Measurements from ENCODE around the gene SGMS1. TPM values are rescaled to one million over a fixed set of nuclear protein-coding genes. Genes with fewer than 3 reads are reported as not detected.
"Not testable (repeated sequence)": the region's sequence is repeated elsewhere in the genome, so short reads cannot be mapped to it uniquely, and the experiment has no call there.

SGMS1 gene
- total RNA-seq, 2 experiments from 2014 or later, result 20.4 to 21.0 TPM

- Mint-ChIP-seq H3K4me3 (no peak overlapping the region), H3K4me1 (peaks cover 19% of the 10 kb centered on the region), H3K27me3 (no peaks in the 10 kb centered on the region), H3K9me3 (peaks cover 3% of the 10 kb centered on the region), H3K27ac (no peak overlapping the region), H3K36me3 (peaks cover 23% of the 10 kb centered on the region)
- DNase-seq (no peak), ATAC-seq (ENCODE audit: low read depth) (peak; percentile 42)
- POLR2A ChIA-PET, result no interaction called here
Observed at GRCh38 chr10:50438049-50438936, 185.5 kb downstream of the SGMS1 start.

DNA sequence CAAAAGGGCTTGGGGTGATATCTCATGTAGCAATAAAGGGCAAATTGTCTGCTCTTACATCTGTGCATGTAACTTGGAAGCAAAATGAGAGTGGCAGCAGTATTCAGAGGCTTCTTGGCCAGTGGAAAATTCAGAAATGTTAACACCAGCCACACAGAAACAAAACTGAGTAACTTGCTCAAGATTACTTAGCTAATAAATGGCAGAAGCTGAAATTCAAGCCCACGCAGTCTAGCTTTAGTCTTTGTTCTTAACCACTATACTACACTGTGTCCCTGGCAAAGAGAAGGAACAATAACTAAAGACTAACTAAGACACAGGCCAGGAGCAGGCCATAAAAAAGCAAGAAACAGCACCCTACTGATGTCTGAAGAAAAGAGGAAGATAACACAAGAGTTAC, 186.5 kb downstream of the SGMS1 start:
- peaks cover 25% of the 10 kb centered on the region for H3K36me3 Mint-ChIP-seq
- no peak for ATAC-seq (ENCODE audit: low read depth)
- H3K9me3 Mint-ChIP-seq, result peaks cover 4% of the 10 kb centered on the region
- POLR2A ChIA-PET, result no interaction called here
- H3K4me3 Mint-ChIP-seq, result no peak overlapping the region
- H3K27ac Mint-ChIP-seq, result no peak overlapping the region
- DNase-seq, result no peak
- H3K27me3 Mint-ChIP-seq, result no peaks in the 10 kb centered on the region
- peaks cover 26% of the 10 kb centered on the region for H3K4me1 Mint-ChIP-seq

GRCh38 chr10:50436805-50437204, 187.0 kb downstream of the SGMS1 start:
- H3K9me3 Mint-ChIP-seq, result peaks cover 4% of the 10 kb centered on the region
- peaks cover 27% of the 10 kb centered on the region for H3K36me3 Mint-ChIP-seq
- H3K4me1 Mint-ChIP-seq, result peaks cover 28% of the 10 kb centered on the region
- no peaks in the 10 kb centered on the region for H3K27me3 Mint-ChIP-seq
- no peak overlapping the region for H3K27ac Mint-ChIP-seq
- POLR2A ChIA-PET, result no interaction called here
- ATAC-seq (ENCODE audit: low read depth) (no peak), DNase-seq (no peak)
- no peak overlapping the region for H3K4me3 Mint-ChIP-seq

- POLR2A ChIA-PET, result interaction anchor here (0.6 kb wide), 1 partner anchor 222 kb away, joined by 3 read pairs; no protein-coding TSS in a partner anchor
- H3K36me3 Mint-ChIP-seq, result peaks cover 30% of the 10 kb centered on the region
- H3K4me1 Mint-ChIP-seq, result peaks cover 18% of the 10 kb centered on the region
- peaks cover 4% of the 10 kb centered on the region for H3K9me3 Mint-ChIP-seq
- no peak overlapping the region for H3K4me3 Mint-ChIP-seq
- peak overlapping the region; percentile 44 for H3K27ac Mint-ChIP-seq
- ATAC-seq (ENCODE audit: low read depth) (peak; percentile 24), DNase-seq (no peak)
- H3K27me3 Mint-ChIP-seq, result no peaks in the 10 kb centered on the region
Observed at GRCh38 chr10:50432211-50433009, 191.3 kb downstream of the SGMS1 start.

DNA sequence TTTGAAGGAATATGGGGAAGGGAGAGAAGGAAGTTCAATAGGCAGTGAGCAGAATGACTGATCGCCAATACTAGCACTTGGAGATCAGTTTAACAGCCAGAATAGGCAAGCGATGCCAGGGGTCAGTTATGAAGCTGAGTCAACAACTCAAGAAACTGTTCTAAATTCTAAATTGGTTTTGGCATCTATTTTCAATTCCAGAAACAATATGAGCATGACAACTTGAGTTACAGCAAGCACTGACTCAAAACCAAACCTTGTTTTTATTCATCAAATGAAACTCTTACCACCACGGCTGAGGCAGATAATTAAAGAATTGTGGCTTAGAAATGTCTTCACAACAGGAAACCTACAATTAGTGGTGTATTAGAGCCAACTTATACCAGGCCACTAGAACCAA, 192.0 kb downstream of the SGMS1 start:
- ATAC-seq (ENCODE audit: low read depth) (peak; percentile 72), DNase-seq (no peak)
- Mint-ChIP-seq H3K27me3 (no peaks in the 10 kb centered on the region), H3K4me1 (peaks cover 18% of the 10 kb centered on the region), H3K4me3 (peak overlapping the region; percentile 50), H3K27ac (peak overlapping the region; percentile 50), H3K36me3 (peaks cover 33% of the 10 kb centered on the region), H3K9me3 (peaks cover 4% of the 10 kb centered on the region)
- POLR2A ChIA-PET, result interaction anchor here (0.6 kb wide), 1 partner anchor 222 kb away, joined by 3 read pairs; no protein-coding TSS in a partner anchor

DNA sequence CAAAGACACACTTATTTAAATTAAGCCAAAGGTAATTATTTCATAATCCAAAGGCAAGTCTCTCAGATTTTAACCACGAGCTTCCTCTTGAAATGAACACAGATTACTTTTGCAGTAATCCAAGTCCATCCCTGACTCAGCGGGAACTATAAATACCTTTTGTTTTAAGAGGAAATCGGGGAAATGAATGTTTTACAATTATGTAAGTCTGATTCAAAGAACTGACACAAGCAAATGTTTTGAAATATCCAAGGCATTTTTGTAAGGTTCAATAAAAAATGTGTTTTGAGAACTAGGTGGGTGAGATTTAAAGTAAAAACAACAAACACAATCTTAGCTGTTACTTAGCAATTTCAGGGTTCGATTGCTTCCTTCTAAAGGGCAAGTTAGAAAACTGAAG, 192.6 kb downstream of the SGMS1 start:
- peaks cover 24% of the 10 kb centered on the region for H3K4me1 Mint-ChIP-seq
- POLR2A ChIA-PET, result no interaction called here

DNA sequence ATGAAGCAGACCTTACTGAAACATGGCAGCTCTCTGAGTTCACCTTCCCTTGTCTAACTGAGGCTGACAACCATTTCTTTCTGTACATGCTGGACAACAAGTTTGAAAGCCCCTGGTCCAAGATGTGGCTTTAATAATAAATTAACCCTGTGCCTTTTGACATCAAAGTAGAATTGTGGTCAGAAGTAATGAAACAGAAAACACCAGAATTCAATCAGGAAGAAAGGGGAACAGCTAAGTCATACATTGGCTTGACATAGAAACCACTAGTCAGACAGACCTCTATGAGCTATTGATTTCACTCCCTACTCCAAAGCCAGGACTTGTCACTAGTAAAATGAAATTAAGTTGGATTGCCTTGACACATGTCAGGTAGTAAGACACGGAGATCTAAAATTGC, 197.3 kb downstream of the SGMS1 start:
- Mint-ChIP-seq H3K9me3 (no peaks in the 10 kb centered on the region), H3K4me1 (peaks cover 11% of the 10 kb centered on the region), H3K4me3 (no peak overlapping the region), H3K27ac (no peak overlapping the region), H3K27me3 (no peaks in the 10 kb centered on the region), H3K36me3 (peaks cover 11% of the 10 kb centered on the region)
- DNase-seq, result no peak
- ATAC-seq (ENCODE audit: low read depth), result no peak
- POLR2A ChIA-PET, result no interaction called here

More for the DNA sequence above, 192.6 kb downstream of the SGMS1 start:
- H3K4me3 Mint-ChIP-seq, result peak overlapping the region; percentile 50
- H3K27me3 Mint-ChIP-seq, result no peaks in the 10 kb centered on the region
- peak overlapping the region; percentile 50 for H3K27ac Mint-ChIP-seq
- DNase-seq (no peak), ATAC-seq (ENCODE audit: low read depth) (no peak)
- peaks cover 4% of the 10 kb centered on the region for H3K9me3 Mint-ChIP-seq
- H3K36me3 Mint-ChIP-seq, result peaks cover 33% of the 10 kb centered on the region

DNA sequence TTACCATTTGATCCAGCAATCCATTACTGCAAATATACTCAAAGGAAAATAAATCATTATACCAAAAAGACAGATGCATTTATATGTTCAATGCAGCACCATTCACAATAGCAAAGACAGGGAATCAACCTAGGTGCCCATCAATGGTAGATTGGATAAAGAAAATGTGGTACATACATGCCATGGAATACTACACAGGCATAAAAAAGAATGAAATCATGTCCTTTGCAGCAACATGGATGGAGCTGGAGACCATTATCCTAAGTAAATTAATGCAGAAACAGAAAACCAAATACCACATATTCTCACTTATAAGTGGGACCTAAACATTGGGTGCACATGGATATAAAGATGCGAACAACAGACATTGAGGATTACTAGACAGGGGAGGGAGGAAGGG, 198.5 kb downstream of the SGMS1 start:
- H3K27ac Mint-ChIP-seq; H3K27me3 Mint-ChIP-seq; DNase-seq; ATAC-seq (ENCODE audit: low read depth); POLR2A ChIA-PET; H3K4me3 Mint-ChIP-seq; H3K9me3 Mint-ChIP-seq: not testable (repeated sequence)
- Mint-ChIP-seq H3K36me3 (peaks cover 11% of the 10 kb centered on the region), H3K4me1 (peaks cover 18% of the 10 kb centered on the region)

DNA sequence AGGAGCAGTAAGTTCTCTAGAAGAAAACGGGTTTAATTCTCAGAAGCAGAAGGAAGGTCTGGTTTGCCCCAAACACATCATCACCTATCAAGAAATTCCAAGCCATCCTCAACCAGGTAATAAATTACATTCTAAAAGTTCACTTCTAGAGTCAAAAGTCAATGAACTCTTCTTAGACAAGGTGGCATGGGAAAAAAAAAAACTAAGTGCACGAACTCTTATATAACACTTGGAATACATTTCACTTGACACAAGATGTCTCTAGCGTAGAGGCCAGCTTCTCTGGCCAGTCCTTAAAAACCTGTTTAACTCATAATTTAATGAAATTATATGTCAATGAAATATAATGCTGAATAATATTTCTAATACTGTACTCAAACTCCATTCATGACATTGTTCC, 200.3 kb downstream of the SGMS1 start:
- Mint-ChIP-seq H3K4me3 (no peak overlapping the region), H3K36me3 (peaks cover 13% of the 10 kb centered on the region), H3K27me3 (no peaks in the 10 kb centered on the region), H3K9me3 (no peaks in the 10 kb centered on the region), H3K4me1 (peaks cover 21% of the 10 kb centered on the region), H3K27ac (no peak overlapping the region)
- DNase-seq, result no peak
- no peak for ATAC-seq (ENCODE audit: low read depth)
- POLR2A ChIA-PET, result no interaction called here

- POLR2A ChIA-PET, result no interaction called here
- H3K27ac Mint-ChIP-seq, result no peak overlapping the region
- H3K36me3 Mint-ChIP-seq, result peaks cover 7% of the 10 kb centered on the region
- no peaks in the 10 kb centered on the region for H3K27me3 Mint-ChIP-seq
- H3K4me1 Mint-ChIP-seq, result peaks cover 27% of the 10 kb centered on the region
- DNase-seq, result no peak
- no peak overlapping the region for H3K4me3 Mint-ChIP-seq
- H3K9me3 Mint-ChIP-seq, result no peaks in the 10 kb centered on the region
- no peak for ATAC-seq (ENCODE audit: low read depth)
Observed at GRCh38 chr10:50422259-50422658, 201.5 kb downstream of the SGMS1 start.

DNA sequence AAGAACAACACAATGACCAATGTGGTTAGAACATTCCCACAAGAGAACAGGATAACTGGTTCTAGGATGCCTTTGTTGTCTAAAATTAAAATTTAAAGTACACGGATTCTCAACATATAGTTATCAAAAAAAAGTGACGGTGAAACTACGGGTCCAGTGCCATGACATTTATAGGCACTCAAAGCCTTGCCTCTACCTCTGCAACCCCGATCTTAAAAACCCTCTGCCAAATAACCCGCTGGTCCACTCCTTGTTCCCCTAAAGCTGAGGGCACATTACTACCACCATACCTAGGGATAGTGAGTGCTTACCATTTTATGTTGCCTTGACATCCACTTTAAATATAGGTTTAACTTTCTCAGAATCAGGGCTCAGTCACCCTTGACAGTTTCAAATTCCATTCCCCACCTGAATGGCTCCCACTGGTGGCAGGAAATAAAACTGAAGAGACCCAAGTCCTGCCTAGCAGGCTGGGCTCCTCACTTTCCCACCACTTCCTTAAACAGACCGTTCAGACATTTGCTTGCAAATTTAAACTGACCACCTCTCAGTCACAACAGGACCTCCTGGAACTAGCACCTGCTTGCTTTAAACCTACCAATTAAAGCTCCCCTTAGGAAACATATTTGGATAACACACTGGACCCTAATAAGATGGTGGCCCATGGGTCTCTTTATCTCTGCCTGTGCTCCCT, 202.6 kb downstream of the SGMS1 start:
- peaks cover 5% of the 10 kb centered on the region for H3K36me3 Mint-ChIP-seq
- POLR2A ChIA-PET, result no interaction called here
- peak; percentile 31 for ATAC-seq (ENCODE audit: low read depth)
- no peak overlapping the region for H3K4me3 Mint-ChIP-seq
- no peaks in the 10 kb centered on the region for H3K27me3 Mint-ChIP-seq
- no peaks in the 10 kb centered on the region for H3K9me3 Mint-ChIP-seq
- DNase-seq, result no peak
- H3K4me1 Mint-ChIP-seq, result peaks cover 26% of the 10 kb centered on the region
- H3K27ac Mint-ChIP-seq, result no peak overlapping the region

- ATAC-seq (ENCODE audit: low read depth) (no peak), DNase-seq (no peak)
- POLR2A ChIA-PET, result no interaction called here
- H3K4me1 Mint-ChIP-seq, result peaks cover 28% of the 10 kb centered on the region
- H3K4me3 Mint-ChIP-seq, result no peak overlapping the region
- H3K27ac Mint-ChIP-seq, result no peak overlapping the region
- no peaks in the 10 kb centered on the region for H3K27me3 Mint-ChIP-seq
- no peaks in the 10 kb centered on the region for H3K9me3 Mint-ChIP-seq
- peaks cover 5% of the 10 kb centered on the region for H3K36me3 Mint-ChIP-seq
Observed at GRCh38 chr10:50420196-50420595, 203.6 kb downstream of the SGMS1 start.

DNA sequence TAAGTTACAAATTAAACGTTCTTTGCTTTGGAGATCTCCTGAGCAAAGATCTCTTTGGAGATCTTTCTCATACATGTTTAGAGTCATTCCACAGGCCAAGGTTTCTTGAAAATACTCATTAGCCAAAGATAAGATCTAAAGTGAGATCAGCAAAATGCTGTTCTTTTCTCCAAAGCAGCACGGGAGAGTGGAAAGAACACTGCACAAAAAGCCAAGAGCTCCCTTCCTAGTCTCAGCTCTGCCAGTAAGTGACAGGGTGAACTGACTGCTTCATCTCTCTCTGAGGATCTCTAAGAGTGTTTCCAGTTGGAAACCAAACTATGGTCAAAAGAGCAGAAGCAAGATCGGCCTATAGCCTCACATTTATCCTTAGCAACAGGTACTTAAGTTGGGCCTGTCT, 204.0 kb downstream of the SGMS1 start:
- H3K36me3 Mint-ChIP-seq, result peaks cover 4% of the 10 kb centered on the region
- no peak overlapping the region for H3K27ac Mint-ChIP-seq
- POLR2A ChIA-PET, result no interaction called here

More for the DNA sequence above, 204.0 kb downstream of the SGMS1 start:
- H3K9me3 Mint-ChIP-seq, result no peaks in the 10 kb centered on the region
- DNase-seq (no peak), ATAC-seq (ENCODE audit: low read depth) (no peak)
- no peaks in the 10 kb centered on the region for H3K27me3 Mint-ChIP-seq
- peaks cover 28% of the 10 kb centered on the region for H3K4me1 Mint-ChIP-seq
- H3K4me3 Mint-ChIP-seq, result no peak overlapping the region
